IPS-15b (cell line): ENCODE data around the gene GDPD3.
A peak's percentile ranks its signal among the peaks of the same experiment; 100 is the strongest.
"Not testable (repeated sequence)": the region's sequence is repeated elsewhere in the genome, so short reads cannot be mapped to it uniquely, and the experiment has no call there.

Experiments
- H3K27me3 ChIP-seq: one replicate; pipeline ENCODE4 v1.6.1; 2013; ENCODE audit warnings: low read length; ENCODE audit not compliant: control insufficient read depth, insufficient read depth
- H3K36me3 ChIP-seq: one replicate; pipeline ENCODE4 v1.6.1; 2013; ENCODE audit warnings: low read length; ENCODE audit not compliant: control insufficient read depth, insufficient read depth
- H3K4me1 ChIP-seq: one replicate; pipeline ENCODE4 v1.6.1; 2013; ENCODE audit warnings: mild to moderate bottlenecking, low read length; ENCODE audit not compliant: control insufficient read depth, insufficient read depth
- H3K4me3 ChIP-seq: one replicate; pipeline ENCODE4 v1.5.1; 2013; ENCODE audit warnings: low read depth, low read length
- H3K9ac ChIP-seq: one replicate; pipeline ENCODE4 v1.6.1; 2013; ENCODE audit warnings: low read depth, mild to moderate bottlenecking, low read length
- H3K9me3 ChIP-seq: one replicate; pipeline ENCODE4 v1.6.1; 2013; ENCODE audit warnings: mild to moderate bottlenecking, low read length; ENCODE audit not compliant: control insufficient read depth, insufficient read depth

The GDPD3 gene

DNA sequence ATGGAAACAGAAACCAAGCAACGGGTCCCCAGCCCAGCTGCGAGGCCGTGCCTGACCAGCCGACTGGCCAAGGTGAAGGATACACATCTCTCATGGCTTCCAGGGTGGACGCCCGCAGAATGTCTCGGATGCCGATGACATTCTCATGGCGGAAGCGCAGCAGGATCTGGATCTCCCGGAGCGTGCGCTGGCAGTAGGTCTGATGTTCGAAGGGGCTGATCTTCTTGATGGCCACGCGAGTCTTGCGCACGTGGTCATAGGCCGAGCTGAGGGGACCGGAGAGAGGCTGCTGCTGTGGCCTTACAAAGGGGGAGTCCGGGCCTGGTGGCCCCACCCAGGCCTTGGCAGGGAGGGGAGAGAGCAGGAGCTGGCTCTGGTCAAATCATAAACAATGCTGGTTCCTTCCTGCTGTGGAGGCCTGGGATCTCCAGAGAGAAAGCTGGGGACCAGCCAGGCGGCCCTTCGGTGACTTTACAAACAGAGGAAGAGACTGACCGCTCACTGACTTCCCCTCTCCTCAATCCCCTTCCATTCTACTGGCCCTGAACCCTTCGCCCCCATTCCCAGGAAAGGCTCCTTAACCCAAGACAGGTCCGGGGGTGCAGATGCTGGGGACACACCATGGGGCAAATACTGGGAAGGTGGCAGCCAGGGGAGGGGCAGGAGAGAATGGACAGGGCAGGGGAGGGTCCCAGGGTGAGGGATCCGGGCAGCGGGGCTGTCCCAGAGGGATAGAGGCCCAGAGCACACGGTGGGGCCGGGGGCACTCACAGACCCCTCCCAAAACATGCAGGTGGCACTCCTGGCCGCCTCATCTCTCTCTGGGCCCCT lies 8.6 kb upstream of the GDPD3 start:
- Histone ChIP-seq H3K9me3 (no peaks in the 10 kb centered on the region), H3K4me1 (no peaks in the 10 kb centered on the region), H3K36me3 (peaks cover 12% of the 10 kb centered on the region), H3K9ac (no peak overlapping the region), H3K4me3 (peak overlapping the region; percentile 72), H3K27me3 (no peaks in the 10 kb centered on the region)

DNA sequence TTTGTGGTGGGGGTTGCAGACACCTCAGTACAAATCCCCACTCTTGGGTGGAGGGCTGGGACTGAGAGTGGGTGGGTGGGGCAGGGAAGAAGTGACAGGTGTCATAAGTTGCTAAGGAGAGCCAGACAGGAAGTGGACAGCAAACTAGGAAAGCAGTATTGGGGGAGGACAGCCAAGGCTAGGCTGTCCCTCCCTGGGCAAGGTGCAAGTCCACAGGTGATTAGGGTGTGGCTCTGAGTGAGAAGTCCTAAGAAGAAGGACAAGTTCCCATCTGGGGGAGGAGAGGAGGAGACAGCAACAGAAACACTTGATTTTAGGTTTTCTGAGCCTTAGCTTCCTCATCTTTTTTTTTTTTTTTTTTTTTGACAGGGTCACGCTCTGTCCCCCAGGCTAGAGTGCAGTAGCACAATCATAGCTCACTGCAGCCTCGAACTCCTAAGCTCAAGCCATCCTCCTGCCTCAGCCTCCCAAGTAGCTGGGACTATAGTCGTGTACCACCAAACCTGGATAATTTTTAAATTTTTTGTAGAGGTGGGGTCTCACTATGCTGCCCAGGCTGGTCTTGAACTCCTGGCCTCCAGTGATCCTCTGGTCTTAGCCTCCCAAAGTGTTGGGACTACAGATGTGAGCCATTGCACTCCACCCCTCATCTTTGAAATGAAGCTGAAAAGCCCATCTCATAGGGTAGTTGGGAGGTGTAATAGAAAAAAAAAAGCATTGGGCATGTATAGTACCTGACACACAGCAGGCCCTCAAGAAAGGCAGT lies 7.2 kb upstream of the GDPD3 start:
- H3K9me3 ChIP-seq: no peaks in the 10 kb centered on the region

DNA sequence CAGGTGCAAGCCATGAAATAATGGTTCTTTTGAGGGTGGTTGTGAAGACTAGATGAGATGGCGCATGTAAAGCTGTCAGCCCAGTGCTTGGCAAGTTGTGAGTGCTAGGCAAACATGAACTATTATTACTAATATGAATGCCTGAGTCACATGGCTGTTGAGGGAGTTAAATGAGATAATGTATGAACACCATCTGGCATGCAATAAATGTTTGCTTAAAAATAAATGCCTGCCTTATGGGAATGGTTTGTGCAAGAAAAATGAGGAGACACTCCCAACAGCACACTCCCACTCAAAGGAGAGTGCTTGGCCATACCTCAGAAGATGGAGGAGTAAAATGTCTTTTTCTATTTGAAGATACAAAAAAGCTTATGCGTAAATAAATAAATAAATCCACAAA lies 6.1 kb upstream of the GDPD3 start:
- no peaks in the 10 kb centered on the region for H3K4me1 ChIP-seq
- no peaks in the 10 kb centered on the region for H3K9me3 ChIP-seq
- H3K27me3 ChIP-seq: no peaks in the 10 kb centered on the region
- H3K4me3 ChIP-seq: no peak overlapping the region
- peaks cover 12% of the 10 kb centered on the region for H3K36me3 ChIP-seq
- H3K9ac ChIP-seq: no peak overlapping the region

More for the DNA sequence above, 7.2 kb upstream of the GDPD3 start:
- Histone ChIP-seq H3K27me3 (no peaks in the 10 kb centered on the region), H3K4me3 (no peak overlapping the region), H3K4me1 (no peaks in the 10 kb centered on the region), H3K9ac (no peak overlapping the region), H3K36me3 (peaks cover 12% of the 10 kb centered on the region)

DNA sequence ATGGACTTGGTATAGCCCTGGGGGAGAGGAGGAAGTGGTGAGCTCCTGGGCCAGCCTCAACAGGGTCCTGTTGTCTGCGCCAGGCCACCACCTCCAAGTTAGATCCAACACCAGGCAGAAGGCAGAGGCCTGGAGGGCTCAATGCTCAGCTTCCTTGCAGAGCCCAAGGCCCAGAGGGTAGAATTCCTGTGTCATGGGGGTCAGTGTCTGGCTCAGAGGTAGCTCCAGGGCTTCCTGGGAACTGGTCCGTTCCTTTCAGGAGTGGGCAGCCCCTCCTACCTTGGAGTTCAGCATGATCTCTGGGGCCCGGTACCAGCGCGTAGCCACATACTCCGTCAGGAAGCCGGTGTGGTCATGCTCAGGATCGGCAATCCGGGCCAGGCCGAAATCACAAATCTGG lies 4.4 kb upstream of the GDPD3 start:
- Histone ChIP-seq H3K27me3 (no peaks in the 10 kb centered on the region), H3K9me3 (no peaks in the 10 kb centered on the region), H3K4me3 (no peak overlapping the region), H3K9ac (no peak overlapping the region), H3K4me1 (no peaks in the 10 kb centered on the region), H3K36me3 (peaks cover 12% of the 10 kb centered on the region)

DNA sequence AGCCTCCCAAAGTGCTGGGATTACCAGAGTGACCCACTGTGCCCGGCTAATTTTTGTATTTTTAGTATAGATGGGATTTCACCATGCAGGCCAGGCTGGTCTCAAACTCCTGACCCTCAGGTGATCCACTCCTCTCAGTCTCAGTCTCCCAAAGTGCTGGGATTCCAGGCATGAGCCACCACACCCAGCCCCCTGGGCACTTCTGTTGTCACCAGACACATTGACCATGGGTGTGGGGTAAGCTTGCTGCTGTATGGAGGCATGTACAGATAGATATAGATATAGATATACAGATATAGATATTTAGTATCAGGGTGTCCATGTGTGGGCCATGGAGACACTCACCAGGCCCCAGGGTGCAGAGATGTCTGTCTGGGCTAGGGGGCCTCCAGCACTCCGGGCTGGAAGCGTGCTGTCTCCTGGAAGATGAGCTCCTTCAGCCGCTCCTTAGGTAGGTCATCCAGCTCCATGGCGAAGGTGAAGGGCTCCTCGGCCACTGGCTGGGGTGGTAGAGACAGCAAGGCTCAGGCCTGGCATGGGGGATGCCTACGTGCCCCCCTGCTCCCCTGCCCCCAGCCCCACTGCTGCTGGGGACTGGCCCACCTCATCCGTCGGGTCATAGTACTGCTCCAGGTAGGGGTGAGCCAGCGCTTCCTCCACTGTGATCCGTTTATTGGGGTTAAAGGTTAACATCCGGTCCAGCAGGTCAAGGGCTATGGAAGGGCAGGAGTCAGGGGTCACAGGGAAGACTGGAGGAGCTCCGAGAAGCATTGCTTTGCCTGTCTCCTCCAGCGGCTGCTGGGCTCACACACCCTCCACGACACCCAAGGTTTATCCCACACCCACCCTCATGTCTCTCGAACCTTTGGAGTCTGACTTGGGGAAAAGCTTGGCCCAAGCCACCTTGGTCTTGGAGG lies 3.2 kb upstream of the GDPD3 start:
- Histone ChIP-seq H3K36me3 (peaks cover 12% of the 10 kb centered on the region), H3K9me3 (no peaks in the 10 kb centered on the region), H3K27me3 (no peaks in the 10 kb centered on the region), H3K4me1 (no peaks in the 10 kb centered on the region), H3K9ac (no peak overlapping the region), H3K4me3 (no peak overlapping the region)

DNA sequence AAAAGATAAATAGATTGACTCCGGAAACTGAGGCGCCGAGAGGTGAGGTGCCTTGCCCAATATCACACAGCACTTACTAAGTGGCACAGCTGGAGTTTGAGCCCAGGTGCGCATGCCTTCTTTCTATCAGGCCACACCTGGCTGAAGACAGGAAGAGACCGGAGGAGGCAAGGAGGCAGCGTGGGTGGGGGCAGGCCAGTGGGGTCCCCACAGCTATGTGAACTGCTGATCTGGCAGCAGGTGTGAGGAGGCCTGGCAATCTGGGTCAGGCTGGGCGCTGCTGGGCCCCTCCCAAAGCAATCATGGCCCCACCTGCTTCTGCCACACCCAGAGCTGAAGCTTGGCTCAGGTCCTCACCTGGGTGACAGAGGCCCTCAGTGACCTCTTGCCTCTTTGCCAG lies 1.9 kb upstream of the GDPD3 start:
- H3K36me3 ChIP-seq: peaks cover 8% of the 10 kb centered on the region
- H3K4me1 ChIP-seq: no peaks in the 10 kb centered on the region
- no peak overlapping the region for H3K9ac ChIP-seq
- H3K4me3 ChIP-seq: no peak overlapping the region
- H3K9me3 ChIP-seq: no peaks in the 10 kb centered on the region
- H3K27me3 ChIP-seq: no peaks in the 10 kb centered on the region

DNA sequence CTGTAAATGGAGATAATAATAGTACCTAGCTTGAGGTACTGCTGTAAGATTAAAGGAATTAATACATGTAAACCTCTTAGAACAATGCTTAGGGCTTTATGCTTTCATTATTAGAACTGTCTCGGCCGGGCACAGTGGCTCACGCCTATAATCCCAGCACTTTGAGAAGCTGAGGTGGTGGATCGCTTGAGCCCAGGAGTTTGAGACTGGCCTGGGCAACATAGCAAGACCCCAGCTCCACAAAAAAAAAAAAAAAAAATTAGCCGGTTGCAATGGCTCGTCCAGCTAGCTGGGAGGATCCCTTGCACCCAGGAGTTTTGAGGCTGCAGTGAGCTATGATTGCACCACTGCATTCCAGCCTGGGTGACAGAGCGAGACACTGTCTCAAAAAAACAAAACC lies 1.5 kb upstream of the GDPD3 start:
- H3K9me3 ChIP-seq, H3K36me3 ChIP-seq, H3K4me1 ChIP-seq, H3K27me3 ChIP-seq, H3K9ac ChIP-seq, H3K4me3 ChIP-seq: not testable (repeated sequence)

DNA sequence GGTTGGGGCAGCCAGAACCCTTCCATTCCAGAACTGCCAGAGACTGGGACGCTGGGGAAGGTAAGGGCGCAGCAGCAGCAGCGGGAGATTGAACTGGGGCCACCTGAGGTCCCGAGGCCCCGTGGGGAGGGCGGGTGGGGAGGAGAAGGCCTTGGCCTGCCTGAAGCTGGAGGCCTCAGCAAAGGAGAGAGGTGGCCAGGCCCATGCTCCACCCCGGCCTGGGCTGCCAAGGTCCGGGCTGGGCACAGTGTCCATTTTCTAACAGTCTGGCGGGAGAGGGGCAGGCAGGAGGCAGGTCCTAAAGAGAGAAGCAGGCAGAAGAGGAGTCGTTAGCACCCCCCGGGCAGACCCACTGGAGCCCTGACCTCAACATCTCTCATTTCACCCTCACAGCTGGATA lies 1.1 kb upstream of the GDPD3 start:
- Histone ChIP-seq H3K36me3 (peaks cover 7% of the 10 kb centered on the region), H3K9me3 (no peaks in the 10 kb centered on the region)

DNA sequence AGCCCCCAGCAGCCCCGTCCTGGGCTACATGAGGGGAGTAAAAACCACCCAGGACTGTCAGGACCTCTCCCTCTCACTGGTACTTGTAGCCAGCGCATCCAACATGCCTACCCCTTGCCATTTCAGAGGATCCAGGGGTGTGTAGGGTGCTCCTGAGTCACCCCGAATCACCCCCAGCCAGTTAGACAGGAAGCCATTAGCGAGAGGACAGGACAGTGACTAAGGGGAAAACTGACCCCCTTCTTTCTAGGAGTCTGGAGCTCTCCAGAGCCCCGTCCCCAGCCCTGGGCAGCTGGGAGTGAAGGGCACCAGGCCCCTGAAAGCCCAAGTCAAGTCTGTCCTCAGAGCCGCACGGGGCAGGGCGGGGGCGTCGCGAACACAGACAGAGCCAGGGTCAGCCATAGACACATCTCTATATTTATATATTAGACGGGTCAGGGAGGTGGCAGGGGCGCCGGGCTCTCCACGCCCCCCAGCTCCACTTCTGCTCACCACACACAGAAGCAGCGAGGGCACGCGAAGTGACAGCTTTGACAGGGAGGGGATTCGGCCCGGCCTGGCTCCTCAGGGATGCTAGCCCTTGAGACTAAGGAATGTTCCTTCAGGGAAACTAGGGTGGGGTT lies 485 bp upstream of the GDPD3 start:
- Histone ChIP-seq H3K9me3 (no peaks in the 10 kb centered on the region), H3K4me3 (no peak overlapping the region), H3K9ac (no peak overlapping the region), H3K36me3 (peaks cover 4% of the 10 kb centered on the region), H3K4me1 (no peaks in the 10 kb centered on the region), H3K27me3 (no peaks in the 10 kb centered on the region)

More for the DNA sequence above, 1.1 kb upstream of the GDPD3 start:
- Histone ChIP-seq H3K4me3 (no peak overlapping the region), H3K9ac (no peak overlapping the region), H3K4me1 (no peaks in the 10 kb centered on the region), H3K27me3 (no peaks in the 10 kb centered on the region)

DNA sequence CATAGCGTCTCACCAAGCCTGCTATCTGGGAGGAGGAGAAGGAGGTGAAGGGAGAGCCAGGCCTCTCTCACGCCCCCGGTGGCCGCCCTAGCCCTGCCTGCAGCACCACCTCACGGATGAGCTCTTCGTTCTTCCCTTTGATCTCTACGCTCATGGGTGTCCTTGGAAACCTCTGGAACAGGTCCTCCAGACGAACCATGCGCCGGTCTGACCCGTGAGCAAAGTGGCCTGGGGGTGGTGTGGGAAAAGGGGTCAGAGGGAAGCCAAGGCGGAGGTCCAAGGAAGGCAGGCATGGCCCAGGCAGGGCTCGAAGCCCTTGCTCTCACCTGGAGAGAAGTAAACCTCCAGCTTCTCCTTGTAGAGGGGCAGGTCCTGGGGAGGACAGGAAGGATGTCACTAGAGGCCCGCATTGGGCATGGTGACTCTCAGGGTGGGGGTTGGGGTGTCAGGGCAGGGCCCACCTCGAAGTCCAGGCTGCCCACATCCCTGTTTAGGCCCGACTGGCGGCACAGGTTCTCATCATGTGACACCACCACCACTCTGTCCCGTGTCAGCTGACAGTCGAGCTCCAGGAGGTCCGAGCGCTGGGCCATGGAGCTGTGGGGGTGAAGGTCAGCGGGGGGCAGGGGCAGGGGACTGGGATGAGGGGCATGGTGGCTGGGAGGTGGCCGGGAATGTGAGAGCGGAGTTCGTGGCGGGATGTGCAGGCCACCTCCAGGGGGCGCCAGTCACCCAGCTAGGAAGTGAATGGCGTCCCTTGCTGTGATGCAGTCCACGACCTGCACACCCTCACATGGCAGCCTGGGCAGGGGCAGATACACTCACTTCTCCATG lies 923 bp downstream of the GDPD3 start:
- no peaks in the 10 kb centered on the region for H3K27me3 ChIP-seq

More for the DNA sequence above, 923 bp downstream of the GDPD3 start:
- H3K9ac ChIP-seq: no peak overlapping the region
- peaks cover 3% of the 10 kb centered on the region for H3K36me3 ChIP-seq
- no peaks in the 10 kb centered on the region for H3K9me3 ChIP-seq
- H3K4me1 ChIP-seq: no peaks in the 10 kb centered on the region
- no peak overlapping the region for H3K4me3 ChIP-seq
